Ramos (cell line): ENCODE measurements around the gene TLR6.

Experiments used
- in situ Hi-C: fragments of 300-500 bp; cut with MboI; formaldehyde crosslinking; loops from one replicate; pipeline ENCODE4 v1.14.3; 2022; ENCODE audit warnings: low sequenced_read_pairs; ENCODE audit not compliant: unreplicated experiment

TLR6 gene

DNA sequence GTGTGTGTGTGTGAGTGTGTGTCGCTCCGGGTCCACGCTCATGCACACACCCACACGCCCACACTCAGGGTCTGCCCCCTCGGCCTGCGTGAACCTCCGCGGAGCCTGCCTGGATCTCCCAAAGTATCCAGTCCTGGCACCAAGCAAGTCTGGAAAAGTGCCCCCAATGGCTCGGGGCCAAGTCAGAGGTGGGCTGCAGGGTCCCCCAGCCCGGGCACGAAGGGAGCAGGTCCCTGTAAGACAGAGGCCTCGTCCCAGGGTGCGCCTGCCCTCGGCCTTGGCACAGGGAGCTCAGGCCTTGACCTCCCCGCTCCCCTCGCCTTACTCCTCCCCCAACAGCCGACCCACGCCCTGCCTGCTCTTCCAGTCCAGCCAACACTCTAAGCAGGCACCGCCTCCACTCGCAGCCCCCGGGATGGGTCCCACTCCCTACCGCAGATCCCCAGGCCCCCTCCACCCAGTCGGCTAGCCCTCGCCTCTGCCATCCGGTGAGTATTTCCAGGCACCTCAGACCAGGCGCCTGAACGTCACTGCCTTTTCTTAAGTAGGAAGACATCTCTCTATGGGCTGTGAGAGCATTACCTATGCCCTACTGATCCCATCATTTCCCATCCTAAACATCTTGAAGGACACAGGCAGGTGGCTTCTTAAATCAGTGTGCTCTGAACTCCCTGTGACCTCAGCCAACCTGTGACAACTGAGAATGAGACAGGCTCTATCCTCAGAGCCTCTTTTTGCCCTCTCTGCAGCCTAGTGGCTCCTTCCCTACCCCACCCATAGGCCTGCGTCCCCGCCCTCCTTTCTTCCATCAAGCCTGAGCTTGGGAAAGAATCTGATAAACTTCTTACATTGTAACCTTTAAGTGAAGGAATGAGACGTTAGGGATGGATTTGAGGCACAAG lies 11.7 kb upstream of the TLR6 start:
- in situ Hi-C loops: no loop called here

DNA sequence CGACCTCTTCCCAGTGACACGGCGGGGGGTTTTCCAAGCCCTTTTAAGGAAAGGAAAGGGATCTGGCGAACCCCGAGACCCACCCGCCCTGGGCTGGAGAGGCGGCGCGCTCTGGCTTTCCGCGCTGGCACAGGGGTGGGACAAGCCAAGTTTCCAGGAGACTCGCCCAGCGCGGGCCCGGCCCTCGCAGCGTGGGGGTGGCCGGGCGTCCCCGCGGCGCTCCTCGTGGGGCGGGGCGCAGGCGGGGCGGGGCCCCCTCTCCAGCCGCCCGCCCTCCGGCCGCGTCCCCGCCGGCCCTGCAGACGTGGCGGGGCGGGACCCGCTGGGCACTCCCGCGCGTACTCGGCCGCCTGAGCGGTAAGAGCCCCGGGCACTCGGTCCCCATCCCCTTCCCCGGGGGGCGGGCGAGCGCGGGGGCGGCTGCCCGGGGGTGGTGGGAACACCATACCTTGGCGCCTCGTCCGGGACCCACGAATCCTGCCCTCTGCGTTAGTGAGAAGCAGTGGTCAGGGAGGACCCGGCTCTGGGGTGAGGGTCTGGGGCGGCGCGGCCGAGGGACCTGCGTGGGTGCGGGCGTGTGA lies 11.0 kb upstream of the TLR6 start, which contains the start of gene FAM114A1:
TSS of gene FAM114A1 (plus strand) at position 329 of the 581 bp plus-strand sequence. CDS start 10,273 bp downstream, outside the sequence.
- in situ Hi-C loops: no loop called here

DNA sequence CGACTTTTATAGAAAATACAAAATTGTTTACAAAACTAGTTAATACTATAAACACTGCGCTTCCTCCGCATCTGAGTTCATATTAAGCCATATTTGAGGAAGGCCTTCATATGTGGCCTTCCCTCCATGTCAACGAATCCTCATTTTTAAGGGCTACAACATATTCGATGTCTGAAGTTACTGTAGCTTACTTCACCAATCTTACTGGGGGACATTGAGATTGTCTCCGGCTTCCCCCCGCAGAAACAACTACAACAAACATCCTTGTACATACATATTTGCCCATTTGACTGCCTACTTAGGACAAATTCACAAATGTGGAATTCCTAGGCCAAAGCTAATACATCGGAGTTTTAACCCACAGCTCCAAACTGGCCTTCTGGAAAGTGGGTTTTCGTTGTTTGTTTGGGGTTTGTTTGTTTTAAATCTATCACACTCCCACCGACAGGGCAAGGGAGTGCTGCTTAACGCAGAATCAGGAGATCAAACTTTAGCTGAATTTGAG lies 10.4 kb upstream of the TLR6 start:
- in situ Hi-C loops: no loop called here

DNA sequence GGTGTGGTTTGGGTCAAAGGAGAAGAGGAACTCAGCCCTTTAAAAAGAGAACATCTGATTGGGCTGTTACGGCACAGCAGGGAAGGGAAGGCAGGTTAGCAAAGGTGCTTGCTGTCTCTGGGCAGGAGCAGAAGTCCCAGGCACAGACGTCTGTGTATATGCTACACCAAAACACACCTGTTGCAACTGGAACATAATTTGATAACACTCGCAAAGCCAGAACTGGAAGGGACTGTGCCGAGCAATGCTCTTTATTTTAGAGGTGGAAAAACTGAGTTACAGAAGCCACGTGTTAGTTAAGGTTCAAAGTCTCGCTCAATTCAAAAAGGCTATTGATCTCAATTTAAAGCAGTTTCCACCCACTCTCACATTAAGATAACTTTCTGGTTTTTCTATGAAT lies 8.8 kb upstream of the TLR6 start:
- in situ Hi-C loops: no loop called here

DNA sequence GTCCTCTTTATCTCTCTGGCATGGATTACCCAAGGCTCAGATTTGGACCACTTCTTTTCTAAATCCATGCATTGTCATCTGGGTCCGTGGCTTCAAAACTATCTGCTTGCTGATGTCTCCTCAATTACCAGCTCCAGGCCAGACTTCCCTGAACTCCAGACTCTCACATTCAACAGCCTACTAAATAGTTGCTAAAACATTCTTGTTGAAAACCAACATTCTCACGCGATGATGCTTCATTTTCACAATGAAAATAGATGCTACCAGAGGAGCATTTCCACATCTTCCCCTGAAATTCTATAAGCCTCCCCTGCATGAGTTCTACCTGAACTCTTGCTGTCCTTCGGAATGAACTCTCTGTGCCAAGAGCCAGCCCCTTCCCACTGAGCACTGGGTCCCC lies 5.2 kb upstream of the TLR6 start:
- in situ Hi-C loops: loop anchor here (5.0 kb wide), 1 partner anchor 104 kb away; no protein-coding TSS in a partner anchor

DNA sequence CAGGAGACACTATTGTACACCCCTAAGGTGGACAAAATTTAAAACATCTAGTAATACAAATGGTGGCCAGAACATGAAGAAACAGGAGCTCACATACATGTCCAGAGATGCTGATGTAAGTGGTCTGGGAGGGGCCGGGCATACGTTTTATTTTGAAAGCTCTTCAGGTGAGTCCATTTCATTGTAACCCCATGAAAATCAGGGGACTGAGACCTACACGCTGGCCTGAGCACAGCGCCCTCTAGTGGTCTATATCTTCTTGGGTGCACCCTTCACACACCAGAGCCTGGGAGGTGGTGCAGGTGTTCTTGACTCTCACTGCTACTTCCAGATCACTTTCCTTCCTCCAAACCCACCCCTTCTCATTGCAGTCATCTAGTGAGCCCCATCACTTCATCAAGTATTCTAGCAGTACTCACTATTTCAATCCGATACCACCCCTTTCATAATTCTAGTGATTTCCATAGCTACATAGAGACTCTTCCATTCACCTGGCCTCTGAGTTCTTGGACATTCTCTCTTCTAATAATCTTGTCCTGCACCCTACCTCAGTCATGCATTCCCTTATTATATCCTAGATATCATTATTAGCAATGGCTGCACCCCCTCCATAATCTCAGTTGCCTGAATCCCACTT lies 4.3 kb upstream of the TLR6 start:
- in situ Hi-C loops: loop anchor here (5.0 kb wide), 1 partner anchor 104 kb away; no protein-coding TSS in a partner anchor

DNA sequence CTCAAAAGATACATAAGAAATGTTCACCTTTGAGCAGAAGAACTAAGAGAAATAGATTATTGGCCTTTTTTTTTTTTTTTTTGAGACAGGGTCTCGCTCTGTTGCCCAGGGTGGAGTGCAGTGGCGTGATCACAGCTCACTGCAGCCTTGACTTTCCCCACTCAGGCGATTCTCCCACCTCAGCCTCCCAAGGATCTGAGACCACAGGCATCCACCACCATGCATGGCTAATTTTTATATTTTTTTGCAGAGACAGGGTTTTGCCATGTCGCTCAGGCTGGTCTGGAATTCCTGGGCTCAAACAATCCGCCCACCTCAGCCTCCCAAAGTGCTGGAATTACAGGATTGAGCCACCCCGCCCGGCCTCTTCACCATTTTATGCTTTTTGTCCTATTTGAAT lies 2.9 kb upstream of the TLR6 start:
- in situ Hi-C loops: no loop called here

DNA sequence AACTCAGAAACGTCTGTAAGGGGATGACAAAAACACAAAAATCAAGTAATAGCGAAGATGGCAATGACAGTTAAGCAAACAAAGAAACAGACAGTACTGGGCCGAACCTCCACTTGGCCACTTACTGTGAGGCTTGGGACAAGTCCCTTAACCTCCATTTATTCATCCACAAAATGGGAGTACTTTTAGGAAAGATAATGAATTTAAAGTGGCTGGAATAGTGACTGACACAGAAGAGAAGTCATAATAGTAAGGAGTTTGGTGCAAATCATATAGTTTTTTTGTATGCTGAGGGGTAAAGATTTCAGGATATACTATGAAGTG lies 1.4 kb upstream of the TLR6 start:
- in situ Hi-C loops: no loop called here

DNA sequence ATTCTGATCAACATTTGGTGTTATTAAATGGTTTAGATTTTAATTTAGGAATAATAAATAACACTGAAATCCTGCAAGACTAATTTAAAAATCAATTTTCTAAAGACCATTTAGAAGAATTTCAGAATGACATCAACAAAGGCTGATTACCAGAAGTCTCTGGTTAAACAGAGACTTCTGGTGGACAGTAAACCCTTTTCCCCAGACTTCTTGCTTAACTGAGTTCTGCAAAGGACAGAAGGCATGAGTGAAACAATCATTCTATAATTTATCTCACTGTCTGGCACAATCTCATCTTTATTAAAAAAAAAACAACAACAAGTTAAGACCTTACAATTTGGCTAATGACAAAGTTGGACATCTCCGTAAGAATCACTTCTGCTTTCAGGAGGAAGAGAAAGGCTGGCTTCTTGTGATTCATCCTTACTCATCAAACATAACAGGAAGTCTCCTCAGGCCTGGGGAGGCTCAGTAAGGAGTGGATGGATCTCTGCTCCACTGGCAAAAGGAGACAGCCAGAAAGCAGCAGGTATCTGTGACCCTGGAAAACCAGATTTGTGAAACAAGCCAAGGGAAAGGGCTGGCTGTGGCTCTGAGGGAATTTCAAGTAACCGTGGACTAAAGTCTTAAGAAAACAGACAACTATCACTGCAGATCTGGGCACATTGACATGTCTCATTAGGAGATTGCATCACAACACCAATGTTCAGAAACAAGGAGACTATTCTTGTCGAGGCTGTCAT lies 908 bp upstream of the TLR6 start:
- in situ Hi-C loops: no loop called here

DNA sequence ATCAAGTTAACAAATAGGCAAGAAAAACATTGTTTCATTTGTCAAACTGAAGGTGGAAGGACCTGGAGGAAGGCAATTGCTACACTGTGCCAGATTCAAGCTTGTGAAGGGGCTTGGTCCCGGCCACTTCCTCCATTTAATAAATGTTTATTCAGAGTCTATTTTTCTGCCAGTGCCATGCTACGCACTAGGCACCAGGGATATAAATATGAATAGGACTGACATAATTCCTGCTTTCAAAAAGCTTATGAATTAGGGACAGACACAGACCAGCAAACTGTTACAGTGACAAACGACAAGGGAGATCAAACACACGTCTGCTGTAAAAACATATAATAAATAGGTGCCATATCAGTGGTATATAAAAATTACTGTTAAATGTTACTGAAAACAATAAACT lies 571 bp downstream of the TLR6 start:
- in situ Hi-C loops: no loop called here

DNA sequence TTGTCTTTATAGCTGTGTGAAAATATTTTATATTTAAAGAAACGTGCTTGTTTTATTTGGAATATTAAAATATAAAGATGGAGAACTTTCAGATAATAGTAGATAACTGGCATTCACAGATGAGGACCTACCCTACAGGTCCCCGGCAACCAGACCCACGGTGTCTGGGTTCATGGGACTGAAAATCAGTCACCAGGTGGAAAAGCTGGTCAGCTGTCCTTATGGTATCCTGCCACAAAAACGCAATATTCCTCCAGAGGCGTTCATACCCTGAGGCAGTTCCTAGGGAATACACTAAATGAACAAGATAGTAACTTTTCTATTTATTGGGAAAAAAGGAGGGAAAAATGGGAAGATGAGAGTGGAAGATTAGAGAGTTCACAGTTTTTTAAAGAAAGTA lies 1.2 kb downstream of the TLR6 start:
- in situ Hi-C loops: no loop called here

DNA sequence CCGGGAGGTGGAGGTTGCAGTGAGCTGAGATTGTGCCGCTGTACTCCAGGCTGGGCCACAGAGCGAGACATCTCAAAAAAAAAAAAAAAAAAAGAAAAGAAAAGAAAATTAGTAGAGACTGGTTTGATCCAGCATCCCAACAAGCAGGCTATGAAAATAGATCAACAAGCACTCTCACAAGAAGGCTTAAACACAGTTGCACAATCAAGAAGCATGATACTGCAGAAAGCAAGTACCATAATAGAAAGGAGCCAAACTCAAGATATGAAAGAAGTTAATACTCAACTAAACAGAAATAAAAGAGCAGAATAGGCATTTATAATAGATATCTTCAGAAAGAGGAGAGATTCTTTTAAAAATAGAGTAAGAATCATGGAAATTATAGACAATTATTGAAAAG lies 10.6 kb downstream of the TLR6 start:
- in situ Hi-C loops: loop anchor here (25.0 kb wide), 1 partner anchor 659 kb away; no protein-coding TSS in a partner anchor

DNA sequence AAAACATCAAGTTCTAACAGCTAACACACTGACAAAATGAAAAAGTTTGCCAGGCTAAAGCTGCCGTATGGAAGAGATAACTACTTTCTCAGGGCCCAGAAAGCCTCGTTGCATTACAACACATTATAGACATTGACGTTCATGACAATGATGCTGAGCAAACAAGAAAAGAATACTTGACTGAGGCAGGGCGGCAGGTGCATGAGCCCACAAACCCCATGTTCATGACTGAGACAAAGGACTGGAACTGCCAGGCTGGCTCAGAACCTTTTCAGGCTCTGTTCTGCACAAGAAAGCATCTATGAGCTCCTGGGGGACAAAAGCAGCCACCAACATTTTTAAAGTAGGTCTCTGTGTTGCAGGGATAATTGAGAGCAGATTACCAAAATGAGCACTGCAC lies 13.6 kb downstream of the TLR6 start:
- in situ Hi-C loops: loop anchor here (25.0 kb wide), 1 partner anchor 656 kb away; no protein-coding TSS in a partner anchor

DNA sequence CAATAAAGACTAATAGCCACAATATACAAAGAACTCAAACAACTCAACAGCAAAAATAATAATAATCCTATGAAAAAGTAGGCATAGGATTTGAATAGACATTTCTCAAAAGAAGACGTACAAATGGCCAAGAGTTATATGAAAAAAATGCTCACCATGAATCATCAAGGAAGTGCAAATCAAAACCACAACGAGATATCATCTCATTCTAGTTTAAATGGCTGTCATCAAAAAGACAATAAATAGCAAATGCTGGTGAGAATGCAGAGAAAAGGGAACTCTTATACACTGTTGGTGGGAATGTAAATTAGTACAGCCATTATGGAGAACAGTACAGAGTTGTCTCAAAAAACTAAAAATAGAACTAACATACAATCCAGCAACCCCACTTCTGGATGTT lies 18.8 kb downstream of the TLR6 start:
- in situ Hi-C loops: loop anchor here (25.0 kb wide), 1 partner anchor 651 kb away; no protein-coding TSS in a partner anchor

DNA sequence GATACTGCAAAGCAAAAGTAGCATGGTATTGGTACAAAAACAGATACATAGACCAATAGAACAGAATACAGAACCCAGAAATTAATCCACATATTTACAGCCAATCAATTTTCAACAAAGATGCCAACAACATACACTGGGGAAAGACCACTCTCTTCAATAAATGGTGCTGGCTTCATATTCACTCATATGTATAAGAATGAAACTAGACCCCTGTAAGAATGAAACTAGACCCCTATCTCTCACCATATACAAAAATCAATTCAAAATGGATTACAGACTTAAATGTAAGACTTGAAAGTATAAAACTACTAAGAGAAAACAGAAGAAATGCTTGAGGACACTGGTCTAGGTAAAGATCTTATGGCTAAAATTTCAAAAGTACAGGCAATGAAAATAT lies 19.3 kb downstream of the TLR6 start:
- in situ Hi-C loops: loop anchor here (25.0 kb wide), 1 partner anchor 650 kb away; no protein-coding TSS in a partner anchor

DNA sequence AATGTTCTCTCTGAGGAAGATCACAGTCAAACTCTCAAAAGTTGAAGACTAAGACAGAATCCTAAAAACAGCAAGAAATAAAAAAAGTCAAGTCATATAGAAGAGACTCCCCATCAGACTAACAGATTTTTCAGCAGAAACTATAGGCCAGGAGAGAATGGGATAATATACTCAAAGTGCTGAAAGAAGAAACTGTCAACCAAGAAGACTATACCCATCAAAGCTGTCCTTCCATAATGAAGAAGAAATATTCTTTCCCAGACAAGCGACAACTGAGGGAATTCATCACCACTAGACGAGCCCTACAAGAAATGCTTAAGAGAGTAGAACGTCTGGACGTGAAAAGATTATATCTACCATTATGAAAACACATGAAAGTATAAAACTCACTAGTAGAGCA lies 22.0 kb downstream of the TLR6 start:
- in situ Hi-C loops: loop anchor here (25.0 kb wide), 1 partner anchor 647 kb away; no protein-coding TSS in a partner anchor

DNA sequence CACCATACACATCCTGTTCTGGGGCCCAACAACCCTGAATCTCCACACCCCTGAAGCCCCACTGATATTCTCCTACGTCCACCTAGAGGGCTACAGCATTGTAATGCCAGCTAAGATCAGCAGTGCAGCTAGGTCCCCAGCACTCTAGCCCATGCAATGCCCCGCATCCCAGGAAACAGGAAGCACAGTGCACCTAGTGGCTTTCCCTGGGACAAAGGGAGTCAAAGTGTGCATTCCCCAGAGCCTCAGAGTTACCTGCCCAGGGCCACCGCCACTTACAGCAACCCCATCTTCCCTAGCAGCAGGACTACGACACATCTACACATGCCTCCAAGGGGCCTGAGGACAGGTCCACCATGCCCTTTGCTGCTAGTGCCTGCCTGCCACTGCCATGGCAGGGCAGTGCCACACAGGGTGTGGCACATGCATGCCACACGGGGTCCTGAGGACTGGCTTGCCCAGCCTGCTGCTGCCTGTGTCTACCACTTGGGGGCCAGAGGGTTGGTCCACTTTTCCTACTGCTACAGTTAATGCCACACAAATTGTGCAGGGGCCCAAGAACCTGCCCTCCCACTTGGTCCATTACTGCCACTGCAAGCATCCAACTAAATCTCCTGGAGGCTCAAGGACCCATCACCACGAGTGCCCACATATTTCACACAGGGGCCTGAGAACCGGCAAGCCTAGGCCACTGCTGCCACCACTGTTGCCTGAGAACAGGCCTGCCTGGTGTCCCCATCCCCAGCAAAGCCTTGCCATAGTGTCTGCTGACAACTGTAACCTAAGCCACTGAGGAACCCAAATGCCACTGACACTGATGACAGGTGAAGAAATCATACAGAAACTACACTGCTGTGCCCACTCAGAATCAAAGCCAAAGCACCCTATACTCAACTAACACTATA lies 23.7 kb downstream of the TLR6 start:
- in situ Hi-C loops: loop anchor here (25.0 kb wide), 1 partner anchor 646 kb away; no protein-coding TSS in a partner anchor

DNA sequence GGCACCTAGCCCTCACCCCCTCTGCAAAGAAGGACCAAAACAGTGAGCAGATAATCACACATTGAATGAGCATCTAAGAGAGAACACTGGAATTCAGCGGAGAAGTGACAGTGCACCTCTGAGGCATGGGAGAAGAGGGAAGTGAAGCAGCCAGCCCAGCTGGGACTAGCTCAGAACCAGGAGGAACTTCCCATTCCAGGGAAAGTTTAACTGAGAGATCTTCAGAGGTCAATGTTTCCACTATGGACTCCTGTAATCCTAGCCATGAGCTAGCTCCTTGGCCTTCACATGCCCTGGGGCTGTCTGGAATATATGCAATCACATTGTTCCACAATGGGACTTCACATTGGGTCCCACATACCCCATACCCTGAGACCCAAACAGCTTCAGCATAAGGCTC lies 24.4 kb downstream of the TLR6 start:
- in situ Hi-C loops: loop anchor here (25.0 kb wide), 1 partner anchor 645 kb away; no protein-coding TSS in a partner anchor

DNA sequence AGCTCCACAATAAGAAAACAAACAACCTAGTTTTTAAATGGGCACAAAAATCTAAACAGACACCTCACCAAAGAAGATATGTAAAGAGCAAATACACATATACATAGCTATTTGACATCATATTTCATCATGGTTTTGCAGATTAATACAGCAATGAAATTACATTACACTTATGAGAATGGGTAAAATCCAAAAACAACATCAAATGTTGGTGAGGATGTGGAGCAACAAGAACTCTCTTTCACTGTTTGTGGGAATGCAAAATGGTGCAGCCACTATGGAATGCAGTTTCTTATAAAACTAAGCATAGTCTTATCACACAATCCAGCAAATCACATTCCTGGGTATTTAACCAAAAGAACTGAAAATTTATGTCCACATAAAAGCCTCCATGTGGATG lies 25.0 kb downstream of the TLR6 start:
- in situ Hi-C loops: loop anchor here (25.0 kb wide), 1 partner anchor 644 kb away; no protein-coding TSS in a partner anchor
